GM06990 (cell line): Measurements from ENCODE around the gene CCNI.

Source experiments
- DNase-seq: peaks from one replicate; pipeline ENCODE4 v3.0.0-alpha.2; 2011; ENCODE audit not compliant: insufficient read length; ENCODE audit errors: extremely low read depth
- H3K27me3 ChIP-seq: replicated peaks from 2 replicates; pipeline ENCODE4 v1.6.0; 2011; ENCODE audit warnings: low read length; ENCODE audit not compliant: control insufficient read depth, insufficient read depth
- H3K36me3 ChIP-seq: 2 replicates; pipeline ENCODE4 v1.5.1; 2011; ENCODE audit warnings: low read length; ENCODE audit not compliant: control insufficient read depth, insufficient read depth
- H3K4me3 ChIP-seq: replicated peaks from 2 replicates; pipeline ENCODE4 v1.5.1; 2011; ENCODE audit warnings: low read depth, mild to moderate bottlenecking, control low read depth, low read length
- TF ChIP-seq, protein P1 (sequence below): IDR thresholded peaks from 2 replicates; pipeline ENCODE4 v1.5.1; 2011; ENCODE audit warnings: low read length, control low read depth, mild to moderate bottlenecking, inconsistent platforms; ENCODE audit not compliant: insufficient read depth, poor library complexity, severe bottlenecking

Gene CCNI

DNA sequence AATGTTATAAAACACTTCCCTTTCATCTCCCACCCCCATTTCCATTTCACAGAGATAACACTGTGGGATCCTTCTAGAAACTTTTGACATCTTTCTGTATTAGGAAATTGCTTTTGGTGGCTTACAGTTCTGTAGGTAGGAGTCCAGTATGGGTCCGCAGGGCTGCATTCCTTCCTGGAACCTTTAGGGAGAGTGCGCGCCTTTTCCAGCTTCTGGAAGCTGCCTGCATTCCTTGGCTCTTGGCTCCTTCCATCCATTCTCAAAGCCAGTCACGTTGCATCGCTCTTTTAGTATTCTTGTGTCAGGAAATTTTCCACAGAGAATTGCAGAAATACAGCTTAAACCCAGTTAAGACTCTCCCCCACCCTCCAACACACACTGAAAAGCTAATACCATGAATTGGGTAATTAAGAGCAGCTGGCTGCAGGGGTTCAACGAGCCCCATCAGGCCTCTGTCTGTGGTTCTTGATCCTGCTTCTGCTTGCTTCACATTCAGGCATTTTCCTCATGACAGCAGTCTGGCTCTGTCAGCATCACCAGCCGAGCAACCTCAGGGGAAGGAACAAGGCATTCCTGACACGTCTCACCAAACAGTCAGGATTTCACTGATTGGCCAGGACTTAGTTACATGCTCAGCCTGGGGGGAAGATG, 77.4 kb downstream of the CCNI start:
- no peak overlapping the region for H3K4me3 ChIP-seq
- TF ChIP-seq, protein P1, sequence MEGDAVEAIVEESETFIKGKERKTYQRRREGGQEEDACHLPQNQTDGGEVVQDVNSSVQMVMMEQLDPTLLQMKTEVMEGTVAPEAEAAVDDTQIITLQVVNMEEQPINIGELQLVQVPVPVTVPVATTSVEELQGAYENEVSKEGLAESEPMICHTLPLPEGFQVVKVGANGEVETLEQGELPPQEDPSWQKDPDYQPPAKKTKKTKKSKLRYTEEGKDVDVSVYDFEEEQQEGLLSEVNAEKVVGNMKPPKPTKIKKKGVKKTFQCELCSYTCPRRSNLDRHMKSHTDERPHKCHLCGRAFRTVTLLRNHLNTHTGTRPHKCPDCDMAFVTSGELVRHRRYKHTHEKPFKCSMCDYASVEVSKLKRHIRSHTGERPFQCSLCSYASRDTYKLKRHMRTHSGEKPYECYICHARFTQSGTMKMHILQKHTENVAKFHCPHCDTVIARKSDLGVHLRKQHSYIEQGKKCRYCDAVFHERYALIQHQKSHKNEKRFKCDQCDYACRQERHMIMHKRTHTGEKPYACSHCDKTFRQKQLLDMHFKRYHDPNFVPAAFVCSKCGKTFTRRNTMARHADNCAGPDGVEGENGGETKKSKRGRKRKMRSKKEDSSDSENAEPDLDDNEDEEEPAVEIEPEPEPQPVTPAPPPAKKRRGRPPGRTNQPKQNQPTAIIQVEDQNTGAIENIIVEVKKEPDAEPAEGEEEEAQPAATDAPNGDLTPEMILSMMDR: no peak
- H3K27me3 ChIP-seq: no peaks in the 10 kb centered on the region
- no peak for DNase-seq
- H3K36me3 ChIP-seq: peaks cover 12% of the 10 kb centered on the region

DNA sequence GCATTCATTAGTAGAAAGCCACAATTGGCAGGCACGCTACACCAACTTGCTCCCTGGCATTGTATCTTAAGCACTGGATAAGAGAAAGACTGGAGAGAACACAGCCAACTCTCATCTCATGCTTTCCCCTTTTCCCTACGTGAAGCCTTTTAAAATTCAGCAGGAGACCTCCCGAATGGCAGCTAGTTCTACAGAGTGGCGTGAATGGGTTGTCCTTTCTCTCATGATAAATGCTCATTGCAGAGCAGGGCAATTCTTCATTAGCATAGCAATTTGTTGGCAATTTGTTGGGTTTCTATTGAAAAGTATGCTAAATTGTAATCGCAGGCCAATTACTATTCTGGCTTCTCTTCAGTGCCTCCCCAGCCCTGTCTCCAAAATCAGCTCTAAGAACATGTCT, 78.3 kb downstream of the CCNI start:
- TF ChIP-seq, protein P1: no peak
- no peak for DNase-seq
- peaks cover 12% of the 10 kb centered on the region for H3K36me3 ChIP-seq
- no peak overlapping the region for H3K4me3 ChIP-seq
- H3K27me3 ChIP-seq: no peaks in the 10 kb centered on the region
